ENCODE data around the gene BARX1.
"Not testable (repeated sequence)": the region's sequence is repeated elsewhere in the genome, so short reads cannot be mapped to it uniquely, and the experiment has no call there.

Gene BARX1, protein sequence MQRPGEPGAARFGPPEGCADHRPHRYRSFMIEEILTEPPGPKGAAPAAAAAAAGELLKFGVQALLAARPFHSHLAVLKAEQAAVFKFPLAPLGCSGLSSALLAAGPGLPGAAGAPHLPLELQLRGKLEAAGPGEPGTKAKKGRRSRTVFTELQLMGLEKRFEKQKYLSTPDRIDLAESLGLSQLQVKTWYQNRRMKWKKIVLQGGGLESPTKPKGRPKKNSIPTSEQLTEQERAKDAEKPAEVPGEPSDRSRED

DNA sequence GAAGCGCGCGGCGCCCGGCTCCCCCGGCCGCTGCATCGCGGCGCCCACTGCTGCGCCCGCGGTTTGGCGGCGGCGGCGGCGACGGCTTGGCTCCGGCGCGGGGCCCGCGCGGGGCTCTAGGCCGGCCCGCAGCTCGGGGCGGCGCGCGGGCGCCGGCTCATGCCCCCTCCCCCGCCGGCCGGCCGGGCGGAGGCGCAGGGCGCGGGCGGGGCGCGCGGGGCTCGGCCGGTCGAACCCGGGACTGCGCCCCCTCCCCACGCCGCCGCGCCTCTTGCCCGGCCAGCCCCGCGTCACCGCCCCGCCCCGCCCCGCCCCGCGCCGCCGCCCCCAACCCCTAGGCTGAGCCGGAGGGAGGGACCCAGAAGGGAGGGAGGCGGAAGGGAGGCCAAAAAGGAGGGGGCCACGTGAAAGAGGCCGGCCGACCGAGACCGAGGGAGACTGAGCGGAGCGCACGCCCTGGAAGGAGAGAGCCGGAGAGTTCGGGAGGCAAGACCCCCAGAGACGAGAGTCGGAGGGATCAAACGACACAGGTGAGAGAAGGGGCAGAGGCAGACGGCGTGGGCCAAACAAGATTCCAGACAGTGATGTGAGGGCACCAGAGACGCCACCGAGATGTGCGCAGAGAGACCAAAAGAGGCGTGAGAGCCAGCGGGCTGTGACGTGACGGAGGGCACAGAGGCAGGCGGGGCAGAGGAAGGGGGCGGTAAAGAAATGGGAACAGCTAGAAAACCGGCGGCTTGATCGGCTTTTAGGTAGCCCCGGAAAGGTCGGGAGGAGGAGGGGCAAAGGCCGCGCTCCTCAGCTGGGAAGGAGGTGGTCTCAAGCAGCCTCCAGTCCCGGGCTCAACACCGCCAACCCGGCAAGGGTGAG, at the start of gene BARX1:
BARX1 (minus strand) TSS at position 245 of the 870 bp plus-strand sequence; CDS start at position 36, 209 bp downstream.
- DNase-seq, result no peak

DNA sequence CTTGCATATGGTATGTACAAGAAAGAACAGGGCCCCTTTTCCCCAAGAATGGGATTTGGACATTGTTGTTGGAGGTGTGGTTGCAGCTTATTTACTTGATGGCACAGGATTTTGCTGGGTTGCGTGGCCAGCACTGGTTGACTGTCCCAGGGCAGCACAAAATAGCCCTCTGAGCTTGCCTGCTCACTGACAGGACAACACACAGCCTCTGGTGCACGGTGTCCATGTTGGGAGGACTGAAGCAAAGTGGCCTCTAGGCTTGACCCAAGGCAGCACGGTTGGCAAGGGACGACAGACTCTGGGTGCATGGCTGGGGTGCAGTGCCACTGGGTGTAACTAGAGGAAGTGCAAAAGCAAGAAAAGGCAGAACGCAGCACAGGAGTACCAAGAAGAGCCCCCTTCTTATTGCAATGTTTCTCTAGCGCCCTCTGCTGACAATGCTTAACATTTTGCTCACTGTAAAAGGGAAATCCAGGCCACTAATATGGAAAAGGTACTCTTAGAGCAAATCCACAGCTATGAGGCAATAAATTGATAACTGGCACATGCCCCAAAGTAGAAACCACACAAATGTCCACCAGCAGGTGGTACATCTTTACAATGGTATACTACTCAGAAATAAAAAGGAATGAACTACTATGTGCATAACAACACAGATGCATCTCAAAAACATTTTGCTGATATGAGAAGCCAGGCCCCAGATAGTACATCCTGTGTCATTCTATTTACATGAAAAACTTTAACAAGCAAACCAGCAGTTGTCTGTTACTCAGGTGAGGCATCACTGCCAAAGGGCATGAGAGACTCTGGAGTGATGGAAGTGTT, 47.4 kb upstream of the BARX1 start:
- DNase-seq, result peak in 7 of 56 donors; percentile 1 to 30 (median 5)

DNA sequence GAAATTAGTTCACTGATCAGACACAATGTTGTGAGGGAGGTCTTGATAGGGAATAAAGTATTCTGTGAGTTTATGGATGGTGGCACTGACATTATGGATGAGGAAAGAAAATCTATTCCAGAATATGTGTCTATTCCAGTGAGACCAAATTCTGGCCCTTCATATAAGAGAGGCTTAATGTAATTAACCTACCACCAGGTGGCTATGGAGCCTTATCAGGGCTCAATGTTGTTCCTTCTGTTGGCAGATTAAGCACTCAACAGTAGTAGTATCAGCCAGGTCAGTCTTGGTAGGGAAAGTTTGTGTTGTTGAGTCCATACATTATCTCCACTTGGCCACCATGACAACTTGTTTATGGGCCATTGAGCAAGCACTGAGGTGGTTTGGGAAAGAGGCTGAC, 41.7 kb upstream of the BARX1 start:
- DNase-seq, result no peak

DNA sequence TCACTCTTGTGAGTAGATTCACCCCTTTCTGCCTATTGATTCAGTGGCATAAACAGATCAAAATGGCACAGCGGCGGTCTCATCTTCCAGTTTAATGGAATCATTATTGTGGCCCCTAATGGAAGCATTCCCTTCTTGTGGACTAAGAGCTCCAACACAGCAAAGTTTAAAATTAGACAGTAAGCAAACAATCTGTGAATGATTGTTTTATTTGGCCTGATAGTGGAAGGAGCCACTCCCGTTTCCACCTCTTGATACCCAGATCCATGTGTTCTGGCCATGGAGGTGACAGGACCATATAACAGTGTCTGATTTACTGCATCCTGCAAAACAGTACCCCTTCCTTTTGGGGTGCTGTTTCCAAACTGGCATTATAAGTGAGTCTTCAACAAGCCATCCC, 41.2 kb upstream of the BARX1 start:
- no peak for DNase-seq

DNA sequence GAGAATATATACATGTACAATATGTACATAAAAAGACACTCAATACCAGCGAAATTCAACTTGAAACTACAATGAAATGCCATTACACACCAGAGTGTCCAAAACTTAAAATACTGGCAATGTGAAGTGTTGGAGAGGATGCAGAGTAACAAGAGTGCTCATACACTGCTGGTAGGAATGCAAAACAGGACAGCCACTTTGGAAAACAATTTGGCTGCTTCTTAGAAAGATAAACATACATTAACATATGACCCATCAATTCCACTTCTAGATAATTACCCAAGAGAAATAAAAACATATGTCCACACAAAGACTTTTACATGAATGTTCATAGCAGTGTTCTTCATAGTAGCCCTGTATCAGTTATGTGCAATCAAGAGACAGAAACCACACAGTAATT, 39.4 kb upstream of the BARX1 start:
- no peak for DNase-seq

DNA sequence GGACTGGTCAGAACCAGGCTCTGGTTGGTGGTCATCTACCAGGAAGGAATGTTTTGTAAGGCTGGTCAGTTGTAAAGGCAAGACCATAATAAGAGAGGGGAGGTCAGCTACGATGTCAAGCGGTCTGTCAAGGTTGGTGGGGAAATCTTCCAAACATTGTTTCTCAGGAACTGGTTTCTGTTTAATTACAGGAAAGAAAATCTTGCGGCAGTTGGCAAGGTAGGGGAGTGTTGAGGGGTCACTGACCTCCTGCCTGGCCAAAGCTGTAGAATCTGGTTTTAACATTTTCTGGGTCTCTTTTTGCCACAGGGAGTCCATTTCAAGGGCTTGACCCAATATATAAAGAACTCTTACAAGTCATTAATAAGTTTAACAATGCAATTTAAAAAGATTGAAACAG, 39.0 kb upstream of the BARX1 start:
- DNase-seq, result no peak

DNA sequence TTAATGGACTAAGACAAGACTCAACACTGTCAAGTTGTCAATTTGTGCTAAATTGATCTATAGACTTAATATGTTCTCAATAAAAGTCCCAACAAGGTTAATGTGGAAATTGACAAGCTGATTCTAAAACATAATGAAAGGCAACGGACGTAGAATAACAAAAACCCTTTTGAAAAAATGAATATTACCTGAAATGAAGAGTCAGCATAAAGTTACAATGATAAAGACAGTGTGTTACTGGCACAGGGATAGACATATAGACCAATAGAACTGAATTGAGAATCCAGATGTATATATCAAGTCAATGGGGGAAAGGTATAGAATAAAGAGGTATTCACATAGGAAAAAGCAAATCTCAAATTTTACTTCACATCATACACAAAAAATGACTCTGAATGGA, 37.7 kb upstream of the BARX1 start:
- no peak for DNase-seq

DNA sequence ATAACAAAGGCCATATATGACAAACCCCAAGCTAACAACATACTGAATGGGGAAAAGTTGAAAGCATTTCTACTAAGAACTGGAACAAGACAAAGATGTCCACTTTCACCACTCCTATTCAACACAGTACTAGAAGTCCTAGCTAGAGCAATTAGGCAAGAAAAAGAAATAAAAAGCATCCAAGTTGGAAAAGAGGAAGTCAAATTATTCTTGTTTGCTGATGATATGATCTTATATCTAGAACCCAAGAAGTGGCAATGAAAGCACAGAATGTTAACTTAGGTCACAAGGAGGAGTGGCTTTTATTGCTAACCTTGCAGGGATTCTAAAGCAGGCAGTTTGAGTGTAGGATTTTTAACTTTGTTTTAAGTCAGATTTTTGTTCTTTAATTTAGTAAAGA, 35.3 kb upstream of the BARX1 start:
- no peak for DNase-seq

DNA sequence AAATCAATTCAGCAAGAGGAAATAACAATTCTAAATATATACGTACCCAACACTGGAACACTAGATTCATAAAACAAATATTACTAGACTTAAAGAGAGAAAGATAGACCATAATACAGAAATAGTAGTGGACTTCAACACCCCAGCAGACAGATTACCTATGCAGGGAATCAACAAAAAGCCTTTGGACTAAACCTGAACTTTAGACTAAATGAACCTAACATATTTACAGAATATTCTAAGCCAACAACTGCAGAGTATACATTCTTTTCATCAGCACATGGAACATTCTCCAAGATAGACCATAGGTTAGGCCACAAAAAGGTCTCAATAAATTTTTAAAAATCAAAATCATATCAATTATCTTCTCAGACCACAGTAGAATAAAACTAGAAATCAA, 32.9 kb upstream of the BARX1 start:
- no peak for DNase-seq

DNA sequence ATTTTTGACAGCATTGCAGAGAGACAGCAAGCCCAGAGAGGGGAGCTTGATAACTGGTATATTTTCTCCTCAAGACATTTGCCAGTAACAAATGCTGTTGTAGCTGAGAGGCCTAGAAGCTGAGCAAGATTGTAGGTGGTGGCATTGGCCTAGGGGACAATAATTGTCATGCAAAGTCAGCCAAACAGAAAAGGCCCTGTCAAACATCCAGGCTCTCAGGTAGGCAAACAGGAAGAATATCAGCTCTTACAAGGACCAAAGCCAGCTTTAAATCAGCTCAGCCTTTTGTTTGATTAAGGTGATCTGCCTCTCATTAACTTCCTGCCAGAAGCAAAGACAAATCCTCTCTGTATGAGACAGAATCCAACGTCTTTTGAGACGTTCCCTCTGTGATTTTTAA, 29.7 kb upstream of the BARX1 start:
- DNase-seq, result no peak

DNA sequence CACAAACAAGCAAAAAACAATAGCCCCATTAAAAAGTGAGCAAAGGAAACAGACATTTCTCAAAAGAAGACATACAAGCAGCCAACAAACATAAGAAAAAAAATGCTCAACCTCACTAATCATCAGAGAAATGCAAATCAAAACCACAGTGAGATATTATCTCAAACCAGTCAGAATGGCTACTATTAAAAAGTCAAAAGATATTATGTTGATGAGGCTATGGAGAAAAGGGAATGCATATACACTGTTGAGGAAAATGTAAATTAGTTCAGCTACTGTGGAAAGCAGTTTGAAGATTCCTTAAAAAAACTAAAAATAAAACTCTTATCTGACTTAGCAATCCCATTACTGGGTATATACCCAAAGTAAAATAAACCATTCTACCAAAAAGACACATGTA, 28.7 kb upstream of the BARX1 start:
- DNase-seq, result no peak

DNA sequence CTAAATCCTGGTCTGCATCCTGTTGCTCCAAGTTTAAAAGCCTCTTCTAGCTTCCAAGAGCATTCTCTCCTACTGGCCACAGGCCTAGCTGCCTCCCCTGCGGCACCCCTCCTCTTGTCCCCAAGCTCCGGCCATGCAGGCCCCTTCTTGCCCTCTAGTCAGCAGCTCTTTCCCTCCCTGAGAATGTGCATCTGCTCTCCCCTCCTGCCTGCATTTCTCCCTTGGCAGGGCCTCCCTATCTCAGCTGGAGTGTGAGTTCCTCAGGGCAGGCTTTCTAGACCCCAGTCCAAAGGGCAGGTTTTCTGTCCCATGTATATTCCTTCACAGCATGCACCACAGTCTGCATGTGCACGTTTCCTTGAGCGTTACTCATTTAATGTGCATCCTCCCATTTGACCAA, 24.6 kb upstream of the BARX1 start:
- DNase-seq, result no peak

DNA sequence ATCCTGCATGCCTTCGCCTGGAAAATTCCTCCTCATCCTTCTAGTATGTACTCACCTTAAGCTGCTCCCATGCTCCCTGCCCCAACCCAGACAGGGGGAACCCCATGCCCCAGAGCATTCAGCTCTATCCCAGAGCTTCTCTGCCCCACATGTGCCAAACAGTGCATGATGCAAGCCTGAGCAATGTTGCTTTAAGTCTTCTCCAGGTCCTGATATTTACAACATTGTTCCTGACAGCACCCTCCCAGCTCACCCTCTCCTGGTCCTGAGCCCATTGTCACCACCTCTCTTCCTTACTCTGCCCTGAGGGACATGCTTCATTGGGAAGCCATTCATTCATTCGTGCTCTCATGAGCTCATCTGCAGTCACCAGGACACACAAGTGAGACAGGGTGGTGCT, 23.4 kb upstream of the BARX1 start:
- no peak for DNase-seq

DNA sequence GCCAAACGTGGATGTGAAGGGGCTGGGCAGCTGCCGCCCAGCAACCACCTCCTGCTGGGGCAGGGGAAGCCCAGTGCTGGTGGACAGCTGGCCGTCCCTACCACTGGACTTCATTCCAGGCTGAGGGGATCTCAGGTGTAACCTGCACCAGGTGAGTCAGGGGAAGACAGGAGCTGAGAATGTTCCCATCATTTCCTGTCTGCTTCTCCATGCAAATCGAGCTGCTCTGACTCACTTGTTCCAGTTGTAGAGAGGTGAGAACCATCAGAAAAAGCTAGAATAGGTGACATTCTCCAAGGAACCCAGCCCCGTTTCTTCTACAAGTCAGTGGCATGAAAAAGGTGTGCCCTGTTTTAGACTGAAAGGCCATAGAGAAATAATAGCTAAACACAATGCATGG, 21.8 kb upstream of the BARX1 start:
- no peak for DNase-seq

DNA sequence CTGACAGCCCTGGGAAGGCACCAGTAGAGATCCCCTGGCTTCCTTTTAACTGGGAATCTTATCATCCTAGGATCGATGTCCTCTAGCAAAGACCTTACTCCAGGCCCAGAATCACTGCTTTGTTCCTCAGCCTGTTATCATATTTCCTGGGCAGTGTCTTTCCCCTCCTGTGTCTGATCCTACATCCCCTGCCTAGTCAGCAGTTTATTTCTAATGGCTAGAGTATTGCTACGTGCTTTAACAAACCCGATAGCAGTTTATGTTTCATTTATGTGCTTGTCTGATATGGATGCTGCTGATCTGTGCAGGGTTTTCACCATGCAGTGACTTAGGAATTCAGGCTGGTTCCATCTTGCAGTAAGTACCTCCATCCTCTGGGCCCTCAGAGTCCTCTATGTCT, 20.9 kb upstream of the BARX1 start:
- DNase-seq, result no peak

DNA sequence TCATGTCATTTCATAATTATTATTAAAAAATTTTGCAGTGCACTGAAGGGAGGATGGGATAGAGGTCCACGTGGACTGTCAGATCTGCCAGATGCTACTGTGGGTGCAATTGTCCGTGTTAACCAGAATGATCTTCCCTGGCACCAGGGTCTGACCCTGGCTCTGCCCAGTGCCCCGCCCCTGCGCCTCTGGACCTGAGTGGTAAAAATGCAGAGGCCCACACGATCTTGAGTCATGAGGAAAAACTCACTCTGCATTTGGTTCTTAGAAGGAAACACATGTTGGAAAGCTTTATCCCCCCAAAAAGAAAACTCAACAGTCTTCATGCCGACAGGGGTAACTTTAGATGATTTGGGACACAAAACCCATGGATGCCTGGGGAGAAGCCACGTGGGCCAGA, 20.1 kb upstream of the BARX1 start:
- DNase-seq, result no peak

DNA sequence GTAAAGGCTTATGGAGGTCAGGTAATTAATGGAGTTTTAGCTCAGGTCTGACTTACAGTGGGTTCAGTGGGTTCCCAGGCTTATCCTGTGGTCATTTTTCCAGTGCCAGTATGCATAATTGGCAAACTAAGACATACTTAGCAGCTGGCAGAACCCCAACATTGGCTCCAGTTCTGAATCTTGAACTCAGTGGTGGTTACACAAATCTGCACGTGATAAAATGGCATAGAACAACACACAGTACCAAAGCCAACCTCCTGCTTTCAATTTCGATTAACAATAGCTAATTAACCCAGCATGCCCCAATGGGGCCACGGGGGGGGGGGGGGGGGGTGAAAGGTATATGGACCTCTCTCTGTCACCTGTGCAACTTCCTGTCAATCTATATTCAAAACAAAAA, 19.0 kb upstream of the BARX1 start:
- DNase-seq, result no peak

DNA sequence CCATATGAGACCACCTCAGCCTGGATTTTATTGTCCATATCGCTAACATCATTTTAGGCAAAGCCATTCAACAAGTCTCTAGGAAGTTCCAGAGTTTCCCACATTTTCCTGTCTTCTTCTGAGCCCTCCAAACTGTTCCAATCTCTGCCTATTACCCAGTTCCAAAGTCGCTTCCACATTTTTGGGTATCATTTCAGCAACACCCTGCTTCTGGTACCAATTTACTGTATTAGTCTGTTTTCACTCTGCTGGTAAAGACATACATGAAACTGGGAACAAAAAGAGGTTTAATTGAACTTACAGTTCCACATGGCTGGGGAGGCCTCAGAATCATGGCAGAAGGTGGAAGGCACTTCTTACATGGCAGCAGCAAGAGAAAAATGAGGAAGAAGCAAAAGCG, 17.5 kb upstream of the BARX1 start:
- DNase-seq, result not testable (repeated sequence)

DNA sequence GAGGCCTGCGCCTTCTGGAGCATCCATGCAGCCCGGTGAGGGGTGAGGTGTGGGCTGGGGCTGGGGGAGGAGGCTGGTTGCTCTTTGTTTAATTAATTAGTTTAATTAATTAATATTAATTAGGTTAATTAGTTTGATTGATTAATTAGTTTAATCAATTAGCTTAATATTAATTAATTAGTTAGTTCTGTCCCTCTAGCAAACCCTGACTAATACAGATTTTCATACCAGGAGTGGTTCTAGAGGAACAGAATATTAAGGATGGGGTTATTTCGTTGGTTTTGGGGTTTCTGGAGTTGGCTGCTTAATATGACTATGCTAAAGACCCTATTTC, 14.1 kb upstream of the BARX1 start:
- DNase-seq, result no peak

DNA sequence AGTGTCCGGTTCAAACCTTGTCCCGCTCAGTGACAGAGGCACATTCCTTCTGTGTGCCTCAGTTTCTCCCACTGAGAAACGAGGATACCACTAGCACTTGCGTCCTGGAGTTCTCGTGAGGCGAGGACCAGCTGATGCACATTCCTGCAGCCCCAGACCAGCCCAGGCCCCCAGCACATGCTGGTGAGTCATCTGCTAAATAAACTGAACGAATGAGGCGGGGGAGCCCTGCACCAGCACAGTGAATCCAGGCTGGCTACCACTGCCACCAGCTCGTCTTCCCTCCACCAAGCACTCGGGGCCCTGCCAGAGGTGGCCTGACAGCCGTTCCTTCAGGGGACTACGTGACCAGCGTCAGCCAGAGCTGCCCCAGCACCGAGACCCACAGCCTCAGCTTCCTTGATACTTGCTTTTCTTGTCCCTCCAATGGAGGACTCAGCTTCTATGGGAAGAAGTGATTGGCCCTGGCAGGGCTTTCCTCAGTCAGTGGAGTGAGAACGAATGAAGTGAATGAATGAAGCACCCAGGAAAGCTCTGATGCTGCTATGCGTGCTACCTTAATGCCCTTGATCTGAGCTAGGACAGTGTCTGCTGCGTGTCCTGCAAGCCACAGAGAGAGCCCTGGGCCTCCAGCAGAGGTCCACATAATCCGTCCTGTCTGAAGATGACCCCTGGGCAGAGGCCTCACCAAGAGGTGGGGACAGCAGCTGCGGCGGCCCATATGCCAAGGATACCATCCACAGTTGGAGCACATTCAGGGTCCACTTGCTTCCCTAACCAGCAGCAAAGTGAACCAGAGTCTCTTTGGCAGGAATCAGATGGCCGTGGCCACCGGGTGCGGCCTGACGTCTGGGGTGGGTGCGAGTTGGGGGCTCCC, 13.5 kb upstream of the BARX1 start:
- no peak for DNase-seq

All from nucleus accumbens (tissue), 56 donors.